H1 (cell line): ENCODE data around the gene PRKCI. TPM values are rescaled to one million over a fixed set of nuclear protein-coding genes. Genes with fewer than 3 reads are reported as not detected.

Experiments
- CTCF ChIA-PET: fragments of 300-600 bp; sonication (Branson Sonifier 250); formaldehyde crosslinking; loops from one replicate; lab custom pipeline; 2021; ENCODE audit not compliant: partially characterized antibody; lab: Charles Lee
- POLR2A ChIA-PET: fragments of 300-600 bp; sonication (Branson Sonifier 250); formaldehyde crosslinking; loops from one replicate; lab custom pipeline; 2021; ENCODE audit warnings: inconsistent platforms; ENCODE audit not compliant: partially characterized antibody; lab: Charles Lee
- DNase-seq, 2 experiments: peaks; one replicate each; pipeline versions ENCODE4 v3.0.0 to v3.0.0-alpha.2; 2010 to 2022; ENCODE audit warnings: low spot score in 2 of 2, low read depth in 1 of 2, mixed read lengths in 1 of 2
- FAIRE-seq: peaks from 2 replicates; lab custom pipeline; 2011; peaks lifted over from hg19 to GRCh38; lab: Jason Lieb, UNC
- H2AFZ ChIP-seq: 2 replicates; pipeline ENCODE4 v1.8.1; 2012; ENCODE audit warnings: low read length, inconsistent platforms
- H2AK5ac ChIP-seq: 2 replicates; pipeline ENCODE4 v1.6.1; 2013; ENCODE audit warnings: low read depth, low read length
- H2BK120ac ChIP-seq: replicated peaks from 2 replicates; pipeline ENCODE3; 2013; ENCODE audit warnings: low read depth, low read length, inconsistent platforms
- H2BK12ac ChIP-seq: 2 replicates; pipeline ENCODE4 v1.6.1; 2013; ENCODE audit warnings: low read depth, low read length
- H2BK15ac ChIP-seq: 2 replicates; pipeline ENCODE4 v1.6.1; 2013; ENCODE audit warnings: low read length
- H2BK20ac ChIP-seq: 2 replicates; pipeline ENCODE4 v1.6.1; 2013; ENCODE audit warnings: low read length
- H2BK5ac ChIP-seq: 2 replicates; pipeline ENCODE4 v1.6.1; 2013; ENCODE audit warnings: low read depth, low read length
- H3K14ac ChIP-seq: 2 replicates; pipeline ENCODE4 v1.6.1; 2013; ENCODE audit warnings: inconsistent platforms; ENCODE audit not compliant: insufficient read length
- H3K18ac ChIP-seq: 2 replicates; pipeline ENCODE4 v1.6.1; 2013; ENCODE audit warnings: low read length; ENCODE audit errors: extremely low read depth
- H3K23ac ChIP-seq: 2 replicates; pipeline ENCODE4 v1.6.1; 2013; ENCODE audit warnings: inconsistent platforms; ENCODE audit not compliant: insufficient read length
- H3K23me2 ChIP-seq: 2 replicates; pipeline ENCODE4 v1.6.1; 2013; ENCODE audit warnings: low read depth, low read length
- H3K27ac ChIP-seq: 2 replicates; pipeline ENCODE4 v1.6.1; 2011; ENCODE audit warnings: low read depth, low read length, inconsistent platforms
- H3K27me3 ChIP-seq, 4 experiments: replicated peaks in 1 of 4; 1 replicate in 1 of 4; 2 replicates in 3 of 4; pipeline versions ENCODE4 v1.6.1 to v1.8.1; 2011 to 2013; ENCODE audit warnings: low read length in 3 of 4, mild to moderate bottlenecking in 3 of 4, inconsistent platforms in 2 of 4, mixed read lengths in 2 of 4, moderate library complexity in 1 of 4; ENCODE audit not compliant: control insufficient read depth in 3 of 4, insufficient read depth in 3 of 4; ENCODE audit errors: extremely low read depth in 1 of 4
- H3K36me3 ChIP-seq, 4 experiments: 2 replicates each; pipeline versions ENCODE4 v1.6.1 to v1.8.1; 2011 to 2013; ENCODE audit warnings: mild to moderate bottlenecking in 4 of 4, low read length in 3 of 4, moderate library complexity in 2 of 4, control low read depth in 1 of 4, inconsistent platforms in 1 of 4; ENCODE audit not compliant: insufficient read depth in 4 of 4, control insufficient read depth in 2 of 4
- H3K4ac ChIP-seq: replicated peaks from 2 replicates; pipeline ENCODE3; 2013; ENCODE audit warnings: low read length, low read depth, mixed read lengths, inconsistent platforms; ENCODE audit not compliant: insufficient read length
- H3K4me1 ChIP-seq, 4 experiments: replicated peaks in 1 of 4; 1 replicate in 1 of 4; 2 replicates in 3 of 4; pipeline versions ENCODE4 v1.6.1 to v1.8.1; 2011 to 2013; ENCODE audit warnings: low read length in 3 of 4, inconsistent platforms in 2 of 4, mixed read lengths in 1 of 4; ENCODE audit not compliant: insufficient read depth in 4 of 4, control insufficient read depth in 3 of 4
- H3K4me2 ChIP-seq, 2 experiments: 2 replicates each; pipeline versions ENCODE4 v1.6.1 to v1.8.1; 2011 to 2013; ENCODE audit warnings: low read depth in 2 of 2, low read length in 2 of 2, control low read depth in 1 of 2, inconsistent platforms in 1 of 2, mild to moderate bottlenecking in 1 of 2; ENCODE audit not compliant: insufficient read depth in 1 of 2
- H3K4me3 ChIP-seq, 4 experiments: fragments of 200-600, 300-600 bp in 1 of 4; sonication (generic), shearing (Covaris generic), sonication (Bioruptor Twin) in 1 of 4; 2 replicates each; pipeline versions ENCODE4 v1.5.1 to v1.8.1; 2011 to 2016; ENCODE audit warnings: low read length in 4 of 4, low read depth in 3 of 4, control low read depth in 2 of 4, inconsistent platforms in 2 of 4, mild to moderate bottlenecking in 2 of 4, mixed read lengths in 1 of 4, moderate library complexity in 1 of 4; ENCODE audit not compliant: insufficient read depth in 2 of 4; ENCODE audit errors: extremely low read depth in 1 of 4
- H3K56ac ChIP-seq: replicated peaks from 2 replicates; pipeline ENCODE3; 2013; ENCODE audit warnings: low read depth, mild to moderate bottlenecking, mixed read lengths, low read length, inconsistent platforms; ENCODE audit not compliant: insufficient read length
- H3K79me1 ChIP-seq: 2 replicates; pipeline ENCODE4 v1.6.1; 2013; ENCODE audit warnings: low read depth, low read length, control low read depth
- H3K79me2 ChIP-seq, 2 experiments: 2 replicates each; pipeline versions ENCODE4 v1.6.1 to v1.8.1; 2012 to 2013; ENCODE audit warnings: low read length in 2 of 2, mild to moderate bottlenecking in 2 of 2, inconsistent platforms in 1 of 2; ENCODE audit not compliant: insufficient read depth in 2 of 2, control insufficient read depth in 1 of 2
- H3K9ac ChIP-seq, 4 experiments: replicated peaks in 1 of 4; 1 replicate in 1 of 4; 2 replicates in 3 of 4; pipeline versions ENCODE4 v1.6.1 to v1.8.1; 2011 to 2013; ENCODE audit warnings: low read depth in 3 of 4, low read length in 3 of 4, control low read depth in 2 of 4, mild to moderate bottlenecking in 2 of 4, moderate library complexity in 2 of 4, inconsistent platforms in 1 of 4; ENCODE audit errors: extremely low read depth in 1 of 4
- H3K9me3 ChIP-seq, 2 experiments: 2 replicates each; pipeline versions ENCODE4 v1.6.1 to v1.8.1; 2012 to 2013; ENCODE audit warnings: mild to moderate bottlenecking in 2 of 2, moderate library complexity in 2 of 2, control low read depth in 1 of 2, inconsistent platforms in 1 of 2, low read depth in 1 of 2, low read length in 1 of 2, mixed read lengths in 1 of 2; ENCODE audit not compliant: insufficient read depth in 2 of 2
- H4K20me1 ChIP-seq, 2 experiments: replicated peaks in 1 of 2; 2 replicates each; pipeline versions ENCODE3 to v1.8.1; 2011 to 2013; ENCODE audit warnings: inconsistent platforms in 2 of 2, low read length in 2 of 2, mild to moderate bottlenecking in 1 of 2; ENCODE audit not compliant: insufficient read depth in 2 of 2, control insufficient read depth in 1 of 2
- H4K5ac ChIP-seq: 2 replicates; pipeline ENCODE4 v1.6.1; 2013; ENCODE audit warnings: low read length, low read depth, mixed read lengths, inconsistent platforms; ENCODE audit not compliant: insufficient read length
- H4K8ac ChIP-seq: 2 replicates; pipeline ENCODE4 v1.8.0; 2013; ENCODE audit warnings: mild to moderate bottlenecking, moderate library complexity, low read length, inconsistent platforms; ENCODE audit not compliant: insufficient read depth; ENCODE audit errors: extremely low read depth
- H4K91ac ChIP-seq: replicated peaks from 2 replicates; pipeline ENCODE3; 2013; ENCODE audit warnings: low read length, mixed read lengths, inconsistent platforms; ENCODE audit not compliant: insufficient read length
- NRF1 ChIP-seq: IDR thresholded peaks from 2 replicates; pipeline ENCODE4 v1.6.1; 2011; ENCODE audit warnings: mild to moderate bottlenecking, low read depth, low read length, improper control_type of control experiment
- POU5F1 ChIP-seq: IDR thresholded peaks from 2 replicates; pipeline ENCODE4 v1.6.1; 2011; ENCODE audit warnings: low read depth, mild to moderate bottlenecking, low read length, moderate library complexity
- WGBS, 2 experiments: shearing (Covaris generic) in 1 of 2; methylation state at CpG; one replicate each; pipeline versions ENCODE4 v1.1.6 to v1.1.7; 2013 to 2015; ENCODE audit warnings: low lambda C conversion rate in 2 of 2, mixed read lengths in 2 of 2, inconsistent platforms in 1 of 2, low coverage in 1 of 2, missing lambda C conversion rate in 1 of 2; ENCODE audit not compliant: insufficient replicate concordance in 2 of 2, insufficient coverage in 1 of 2, insufficient read length in 1 of 2; ENCODE audit errors: extremely low coverage in 1 of 2, missing lambda C conversion rate in 1 of 2; 5-methylcytosine and 5-hydroxymethylcytosine counted together
- polyA plus RNA-seq, 7 experiments: library from polyadenylated mRNA; depleted of rRNA in 3 of 7; stranded (reverse) in 5 of 7; unstranded in 2 of 7; fragments of >200 nt in 5 of 7; fragments of 200-250 nt in 2 of 7; gene quantifications; 1 replicate in 5 of 7; 2 replicates in 1 of 7; 4 replicates in 1 of 7; pipeline versions ENCODE4 v1.2.1 to v1.2.3, GENCODE V29; 2011 to 2013; ENCODE audit warnings: missing spikeins in 2 of 7, mixed read lengths in 2 of 7
- total RNA-seq: library from RNA; stranded (reverse); fragmentation: NEBNext Ultra II Directional; extraction: Animal tissue kit (Norgen Biotek cat#: 25700); gene quantifications from 2 replicates; pipeline ENCODE4 v1.2.1, GENCODE V29; 2021

Gene PRKCI
- total and polyA plus RNA-seq, 2 of the 8 experiments (the other 6 are each of a cell fraction or from before 2014, with no cell fraction given) = 24.3 to 100.0 TPM

- no peaks in the 10 kb centered on the region for H3K4me1 ChIP-seq
These were observed 17.9 kb downstream of the PRKCI start for GRCh38 chr3:170240142-170240541.

More at GRCh38 chr3:170240142-170240541, 17.9 kb downstream of the PRKCI start:
- POLR2A ChIA-PET = interaction anchor here (0.7 kb wide), 1 partner anchor 472 kb away, joined by 4 read pairs; no protein-coding TSS in a partner anchor
- H3K36me3 ChIP-seq = peaks cover 4 to 32% (median 11%) of the 10 kb centered on the region in 4 experiments; a peak in 4 of 8 replicates
- H2AFZ ChIP-seq = no peak overlapping the region
- FAIRE-seq (no peak), DNase-seq (no peak)
- H3K9ac ChIP-seq = no peak overlapping the region
- H2BK120ac ChIP-seq = no peak overlapping the region
- no peak overlapping the region for H3K4me2 ChIP-seq
- H3K27me3 ChIP-seq = no peaks in the 10 kb centered on the region
- no peak overlapping the region for H4K91ac ChIP-seq
- TF ChIP-seq NRF1 (no peak), POU5F1 (no peak)
- no peak overlapping the region for H4K5ac ChIP-seq
- H2AK5ac ChIP-seq = no peak overlapping the region
- peaks cover 0 to 3% of the 10 kb centered on the region in 2 experiments for H4K20me1 ChIP-seq
- H2BK12ac ChIP-seq = no peak overlapping the region
- no peak overlapping the region for H3K4me3 ChIP-seq
- CTCF ChIA-PET = interaction anchor here (1.1 kb wide), 1 partner anchor 16 kb away, joined by 3 read pairs; no protein-coding TSS in a partner anchor
- H3K23me2 ChIP-seq = no peaks in the 10 kb centered on the region
- no peak overlapping the region for H3K56ac ChIP-seq
- H3K18ac ChIP-seq = no peak overlapping the region
- no peak overlapping the region for H4K8ac ChIP-seq
- no peak overlapping the region for H2BK20ac ChIP-seq
- no peak overlapping the region for H3K27ac ChIP-seq
- no peak overlapping the region for H3K23ac ChIP-seq
- H3K79me1 ChIP-seq = peaks cover 2% of the 10 kb centered on the region; the same call in 1 of the 2 replicates
- no peak overlapping the region for H2BK5ac ChIP-seq
- no peak overlapping the region for H2BK15ac ChIP-seq
- no peak overlapping the region for H3K14ac ChIP-seq
- H3K79me2 ChIP-seq = peaks cover 0 to 13% of the 10 kb centered on the region in 2 experiments; a peak in 2 of 4 replicates
- H3K4ac ChIP-seq = no peak overlapping the region
- 91% methylated on average over 1 of the region's 1 CpG; no CpG with 5 or more reads in 1 of the 2 experiments for WGBS, 2 experiments
- no peaks in the 10 kb centered on the region for H3K9me3 ChIP-seq
